DND-41 (cell line): ENCODE results near the gene SPPL2B.

Experiments used
- ATAC-seq: fragments of 200-7000 bp; cut with Tn5 transposase; 3 replicates; pipeline ENCODE4 v1.9.1; 2021; ENCODE audit warnings: low read depth; ENCODE audit not compliant: insufficient read depth
- DNase-seq: peaks from one replicate; pipeline ENCODE4 v3.0.0-alpha.2; 2020
- H2AFZ ChIP-seq: 2 replicates; pipeline ENCODE4 v1.6.0; 2012; ENCODE audit warnings: low read depth, low read length
- H3K27ac ChIP-seq: 2 replicates; pipeline ENCODE4 v1.5.1; 2012; ENCODE audit warnings: low read length, inconsistent platforms
- H3K27me3 ChIP-seq: fragments of 200-600 bp; sonication (generic); 2 replicates; pipeline ENCODE4 v1.6.0; 2012; ENCODE audit warnings: low read length, mild to moderate bottlenecking, inconsistent platforms; ENCODE audit not compliant: insufficient read depth, poor library complexity
- H3K36me3 ChIP-seq: 2 replicates; pipeline ENCODE4 v1.5.1; 2012; ENCODE audit warnings: low read length, inconsistent platforms; ENCODE audit not compliant: insufficient read depth
- H3K4me1 ChIP-seq: 2 replicates; pipeline ENCODE4 v1.5.1; 2012; ENCODE audit warnings: mild to moderate bottlenecking, low read length; ENCODE audit not compliant: insufficient read depth
- H3K4me2 ChIP-seq: 2 replicates; pipeline ENCODE4 v1.6.0; 2012; ENCODE audit warnings: mild to moderate bottlenecking, moderate library complexity, low read length, inconsistent platforms; ENCODE audit not compliant: insufficient read depth
- H3K4me3 ChIP-seq, 2 experiments: fragments of 200-600 bp in 1 of 2; shearing (Covaris generic) in 1 of 2; 2 replicates each; pipeline ENCODE4 v1.5.1; 2012 to 2016; ENCODE audit warnings: inconsistent platforms in 2 of 2, low read length in 2 of 2, mild to moderate bottlenecking in 2 of 2, low read depth in 1 of 2, moderate library complexity in 1 of 2
- H3K79me2 ChIP-seq: 2 replicates; pipeline ENCODE4 v1.6.0; 2012; ENCODE audit warnings: low read length, inconsistent platforms; ENCODE audit not compliant: insufficient read depth
- H3K9ac ChIP-seq: 2 replicates; pipeline ENCODE4 v1.6.0; 2012; ENCODE audit warnings: low read depth, mild to moderate bottlenecking, inconsistent platforms, low read length, moderate library complexity
- H3K9me3 ChIP-seq: 2 replicates; pipeline ENCODE4 v1.5.1; 2012; ENCODE audit warnings: low read length, moderate library complexity, mild to moderate bottlenecking, inconsistent platforms; ENCODE audit not compliant: insufficient read depth, severe bottlenecking
- H4K20me1 ChIP-seq: 2 replicates; pipeline ENCODE4 v1.6.0; 2012; ENCODE audit warnings: low read length; ENCODE audit not compliant: insufficient read depth
- EZH2 ChIP-seq: IDR thresholded peaks from 3 replicates; pipeline ENCODE4 v1.6.1; 2012; ENCODE audit warnings: borderline replicate concordance, low read depth, mild to moderate bottlenecking, moderate library complexity, low read length, inconsistent platforms; ENCODE audit not compliant: severe bottlenecking
- TF ChIP-seq, protein P1 (sequence below): IDR thresholded peaks from 2 replicates; pipeline ENCODE4 v1.5.1; 2012; ENCODE audit warnings: borderline replicate concordance, low read length, moderate library complexity, mild to moderate bottlenecking; ENCODE audit not compliant: poor library complexity, severe bottlenecking; ENCODE audit errors: extremely low read depth

Gene SPPL2B

DNA sequence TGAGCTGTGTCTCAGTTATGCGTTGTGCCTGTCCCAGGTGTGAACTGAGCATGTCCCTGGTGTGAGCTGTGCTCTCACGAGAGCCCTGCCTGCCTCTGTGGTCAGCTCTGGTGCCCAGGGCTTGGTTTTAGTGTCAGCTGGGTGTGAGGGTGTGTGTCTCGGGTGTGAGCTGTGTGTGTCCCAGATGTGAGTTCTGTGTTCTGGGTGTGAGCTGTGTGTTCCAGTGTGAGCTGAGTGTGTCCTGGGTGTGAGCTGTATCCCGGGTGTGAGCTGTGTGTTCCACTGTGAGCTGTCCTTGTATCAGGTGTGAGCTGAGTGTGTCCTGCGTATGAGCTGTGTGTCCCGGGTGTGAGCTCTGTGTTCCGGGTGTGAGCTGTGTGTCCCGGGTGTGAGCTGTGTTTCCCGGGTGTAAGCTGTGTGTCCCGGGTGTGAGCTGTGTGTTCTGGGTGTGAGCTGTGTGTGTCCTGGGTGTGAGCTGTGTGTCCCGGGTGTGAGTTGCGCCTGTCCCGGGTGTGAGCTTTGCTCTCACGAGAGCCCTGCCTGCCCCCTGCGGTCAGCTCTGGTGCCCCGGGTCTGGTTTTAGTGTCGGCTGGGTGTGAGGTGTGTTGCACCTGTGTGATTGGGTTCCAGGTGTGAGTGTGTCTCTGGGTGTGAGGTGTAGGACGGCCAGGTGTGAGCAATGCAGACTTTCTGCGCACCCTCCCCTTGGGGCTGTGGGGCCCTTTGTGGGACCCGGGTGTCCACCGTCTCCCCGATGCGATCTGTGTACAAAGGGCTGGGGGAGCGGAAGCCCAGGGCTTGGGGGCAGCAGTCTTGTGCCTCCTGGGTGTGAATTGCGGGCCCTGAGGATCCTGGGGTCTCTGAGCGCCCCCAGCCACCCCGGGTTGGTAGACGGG, 39.4 kb upstream of the SPPL2B start:
- Histone ChIP-seq H3K9ac (peak overlapping the region; percentile 42; the same call in 1 of the 2 replicates), H4K20me1 (peaks cover 9% of the 10 kb centered on the region; the same call in 1 of the 2 replicates), H3K27ac (no peak overlapping the region), H3K4me1 (peaks cover 11% of the 10 kb centered on the region), H3K4me2 (peak overlapping the region; percentile 51; the same call in 1 of the 2 replicates), H3K79me2 (no peaks in the 10 kb centered on the region), H2AFZ (no peak overlapping the region), H3K9me3 (no peaks in the 10 kb centered on the region), H3K27me3 (no peaks in the 10 kb centered on the region), H3K36me3 (no peaks in the 10 kb centered on the region), H3K4me3 (no peak overlapping the region)
- no peak for ATAC-seq
- no peak for DNase-seq
- TF ChIP-seq, protein P1, sequence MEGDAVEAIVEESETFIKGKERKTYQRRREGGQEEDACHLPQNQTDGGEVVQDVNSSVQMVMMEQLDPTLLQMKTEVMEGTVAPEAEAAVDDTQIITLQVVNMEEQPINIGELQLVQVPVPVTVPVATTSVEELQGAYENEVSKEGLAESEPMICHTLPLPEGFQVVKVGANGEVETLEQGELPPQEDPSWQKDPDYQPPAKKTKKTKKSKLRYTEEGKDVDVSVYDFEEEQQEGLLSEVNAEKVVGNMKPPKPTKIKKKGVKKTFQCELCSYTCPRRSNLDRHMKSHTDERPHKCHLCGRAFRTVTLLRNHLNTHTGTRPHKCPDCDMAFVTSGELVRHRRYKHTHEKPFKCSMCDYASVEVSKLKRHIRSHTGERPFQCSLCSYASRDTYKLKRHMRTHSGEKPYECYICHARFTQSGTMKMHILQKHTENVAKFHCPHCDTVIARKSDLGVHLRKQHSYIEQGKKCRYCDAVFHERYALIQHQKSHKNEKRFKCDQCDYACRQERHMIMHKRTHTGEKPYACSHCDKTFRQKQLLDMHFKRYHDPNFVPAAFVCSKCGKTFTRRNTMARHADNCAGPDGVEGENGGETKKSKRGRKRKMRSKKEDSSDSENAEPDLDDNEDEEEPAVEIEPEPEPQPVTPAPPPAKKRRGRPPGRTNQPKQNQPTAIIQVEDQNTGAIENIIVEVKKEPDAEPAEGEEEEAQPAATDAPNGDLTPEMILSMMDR: no peak
- TF ChIP-seq EZH2: peak; percentile 15

DNA sequence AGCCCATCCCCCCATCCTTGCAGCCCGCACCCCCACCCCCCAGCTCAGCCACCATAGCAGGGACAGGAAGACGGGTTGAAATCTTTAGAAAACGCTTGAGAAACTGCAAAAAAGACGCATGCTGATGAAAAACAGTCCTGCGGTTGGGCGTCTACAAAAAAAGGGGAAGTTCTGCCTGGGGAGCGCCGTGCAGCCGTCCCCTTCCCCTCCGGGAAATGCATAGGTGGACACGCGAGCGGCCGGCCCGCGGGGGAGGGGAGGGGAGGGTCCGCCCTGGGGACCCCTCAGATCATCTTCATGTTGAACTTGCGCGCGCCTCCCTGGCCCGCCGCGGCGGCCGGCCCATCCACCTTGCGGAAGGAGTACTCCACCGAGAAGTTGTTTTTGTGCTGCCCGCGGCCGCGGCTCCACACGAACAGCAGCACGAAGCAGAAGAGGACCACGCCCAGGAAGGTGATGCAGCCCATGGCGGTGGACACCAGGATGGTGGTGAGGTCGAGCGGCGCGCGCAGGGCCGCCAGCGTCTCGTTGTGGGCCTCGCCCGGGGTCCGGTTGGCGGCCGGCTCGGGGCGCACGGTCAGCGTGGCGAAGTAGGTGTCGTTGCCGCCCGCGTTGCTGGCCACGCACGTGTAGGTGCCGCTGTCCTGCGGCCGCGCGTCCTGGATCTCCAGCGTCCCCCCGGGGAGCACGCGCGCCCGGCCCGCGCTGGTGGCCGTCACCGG, 38.6 kb upstream of the SPPL2B start:
- Histone ChIP-seq H3K27ac (no peak overlapping the region), H3K4me3 (peak overlapping the region in 1 of 2 experiments; percentile 32; a peak in 1 of 4 replicates), H3K27me3 (no peaks in the 10 kb centered on the region), H3K9me3 (no peaks in the 10 kb centered on the region), H3K9ac (peak overlapping the region; percentile 42; the same call in 1 of the 2 replicates), H3K4me1 (peaks cover 11% of the 10 kb centered on the region), H3K36me3 (no peaks in the 10 kb centered on the region), H4K20me1 (peaks cover 9% of the 10 kb centered on the region; the same call in 1 of the 2 replicates), H2AFZ (peak overlapping the region; percentile 45; the same call in 1 of the 2 replicates), H3K79me2 (no peaks in the 10 kb centered on the region), H3K4me2 (peak overlapping the region; percentile 51)
- DNase-seq (peak; percentile 18), ATAC-seq (peak; percentile 23; the same call in 2 of the 3 replicates)
- TF ChIP-seq, protein P1: no peak
- no peak for TF ChIP-seq EZH2

DNA sequence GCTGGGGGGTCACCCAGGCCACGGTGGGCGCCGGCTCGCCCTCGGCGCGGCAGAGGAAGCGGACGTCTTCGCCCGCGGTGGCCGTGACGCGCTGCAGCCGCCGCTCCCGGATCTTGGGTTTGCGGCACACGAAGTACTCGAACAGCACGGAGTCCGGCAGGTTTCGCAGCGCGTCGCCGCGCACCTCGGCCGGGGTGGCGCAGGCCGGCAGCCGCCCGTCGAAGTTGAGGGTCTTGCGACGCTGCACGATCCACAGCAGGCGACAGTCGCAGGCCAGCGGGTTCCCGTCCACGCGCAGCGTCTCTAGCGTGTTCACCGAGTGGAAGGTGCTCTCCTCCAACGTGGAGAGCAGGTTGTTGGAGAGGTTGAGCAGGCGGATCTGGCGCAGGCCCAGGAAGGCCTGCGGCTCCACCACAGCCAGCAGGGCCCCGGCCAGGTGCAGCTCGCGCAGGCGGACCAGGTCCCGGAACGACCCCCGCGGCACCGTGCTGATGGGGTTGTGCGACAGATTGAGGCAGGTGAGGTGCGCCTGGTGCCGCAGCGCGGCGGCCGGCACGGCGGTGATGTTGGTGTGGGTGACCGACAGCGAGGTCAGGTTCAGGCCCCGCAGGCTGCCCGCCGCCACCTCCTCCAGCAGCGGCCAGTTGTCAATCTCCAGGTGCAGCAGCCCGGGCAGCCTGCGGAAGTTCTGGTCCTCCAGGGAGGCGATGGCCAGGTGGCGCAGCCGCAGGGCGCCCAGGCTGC, 37.9 kb upstream of the SPPL2B start:
- DNase-seq (no peak), ATAC-seq (no peak)
- no peaks in the 10 kb centered on the region for H3K36me3 ChIP-seq
- H4K20me1 ChIP-seq: peaks cover 9% of the 10 kb centered on the region; the same call in 1 of the 2 replicates
- H3K4me1 ChIP-seq: peaks cover 11% of the 10 kb centered on the region
- H3K9me3 ChIP-seq: no peaks in the 10 kb centered on the region
- H3K79me2 ChIP-seq: no peaks in the 10 kb centered on the region
- 0 out of 2 replicates have a peak overlapping the region, but pooled peaks have one; percentile 51 for H3K4me2 ChIP-seq
- TF ChIP-seq, protein P1: no peak
- TF ChIP-seq EZH2: no peak
- H2AFZ ChIP-seq: no peak overlapping the region
- no peak overlapping the region for H3K27ac ChIP-seq
- no peaks in the 10 kb centered on the region for H3K27me3 ChIP-seq
- no peak overlapping the region for H3K9ac ChIP-seq
- no peak overlapping the region for H3K4me3 ChIP-seq
